HepG2 (cell line): ENCODE measurements around the gene ZFP3. TPM values are rescaled to one million over a fixed set of nuclear protein-coding genes. Genes with fewer than 3 reads are reported as not detected.

Experiments used
- ATAC-seq: fragments of 200-7000 bp; cut with Tn5 transposase; 3 replicates; pipeline ENCODE4 v1.9.1; 2020; ENCODE audit warnings: mild to moderate bottlenecking, moderate library complexity
- BruUV-seq: library from RNA; stranded (reverse); fragments of 400-500 nt; replicated peaks from 2 replicates; lab custom pipeline; 2021; lab: Mats Ljungman, UMichigan
- CTCF ChIA-PET: fragments of 300-600 bp; formaldehyde crosslinking; extraction: SDS; loops from one replicate; lab custom pipeline; 2021; ENCODE audit warnings: low total read pairs, inconsistent platforms, low intra/inter-chr PET ratio; lab: Yijun Ruan, JAX
- POLR2A ChIA-PET: fragments of 350-600 bp; sonication (Branson Sonifier 250); formaldehyde crosslinking; loops from one replicate; lab custom pipeline; 2020; ENCODE audit warnings: antibody characterized with exemption, inconsistent platforms; lab: Yijun Ruan, JAX
- DNase-seq: peaks from one replicate; pipeline ENCODE4 v3.0.0-alpha.2; 2015; ENCODE audit warnings: low spot score
- FAIRE-seq: peaks from 3 replicates; lab custom pipeline; 2011; peaks lifted over from hg19 to GRCh38; lab: Jason Lieb, UNC
- H2AFZ ChIP-seq: one replicate; pipeline ENCODE4 v1.6.1; 2011; ENCODE audit warnings: low read length, inconsistent platforms
- H3K27ac ChIP-seq: fragments of 300-600 bp; 3 replicates; pipeline ENCODE4 v1.8.0; 2011; ENCODE audit warnings: mixed run types, mild to moderate bottlenecking, mixed read lengths, low read length, inconsistent platforms; ENCODE audit not compliant: insufficient read depth; ENCODE audit errors: extremely low read length
- H3K27me3 ChIP-seq, 2 experiments: fragments of 200-600 bp in 1 of 2; 2 replicates in 1 of 2; 3 replicates in 1 of 2; pipeline versions ENCODE4 v1.6.0 to v1.8.0; 2011; ENCODE audit warnings: low read length in 2 of 2, mild to moderate bottlenecking in 2 of 2, moderate library complexity in 2 of 2, inconsistent platforms in 1 of 2; ENCODE audit not compliant: insufficient read depth in 2 of 2, control insufficient read depth in 1 of 2
- H3K36me3 ChIP-seq, 2 experiments: fragments of 200-600 bp in 1 of 2; replicated peaks in 1 of 2; 2 replicates in 1 of 2; 3 replicates in 1 of 2; pipeline versions ENCODE4 v1.5.1 to v1.8.0; 2011; ENCODE audit warnings: low read length in 2 of 2, inconsistent platforms in 1 of 2; ENCODE audit not compliant: insufficient read depth in 2 of 2, control insufficient read depth in 1 of 2
- H3K4me1 ChIP-seq: 2 replicates; pipeline ENCODE4 v1.5.1; 2012; ENCODE audit warnings: low read length, inconsistent platforms; ENCODE audit not compliant: insufficient read depth
- H3K4me2 ChIP-seq: 2 replicates; pipeline ENCODE4 v1.6.0; 2011; ENCODE audit warnings: low read depth, low read length, inconsistent platforms
- H3K4me3 ChIP-seq, 3 experiments: fragments of 200-600 bp in 1 of 3; sonication (generic), shearing (Covaris generic) in 1 of 3; replicated peaks in 1 of 3; 2 replicates each; pipeline ENCODE4 v1.5.1; 2011 to 2016; ENCODE audit warnings: low read length in 3 of 3, inconsistent platforms in 2 of 3, low read depth in 2 of 3, mild to moderate bottlenecking in 2 of 3, control low read depth in 1 of 3, mixed read lengths in 1 of 3; ENCODE audit not compliant: insufficient read depth in 1 of 3
- H3K79me2 ChIP-seq: one replicate; pipeline ENCODE4 v1.6.1; 2011; ENCODE audit warnings: low read length, inconsistent platforms; ENCODE audit not compliant: insufficient read depth
- H3K9ac ChIP-seq: 2 replicates; pipeline ENCODE4 v1.6.0; 2011; ENCODE audit warnings: mild to moderate bottlenecking, low read depth, low read length, inconsistent platforms; ENCODE audit not compliant: insufficient read depth
- H3K9me3 ChIP-seq: 2 replicates; pipeline ENCODE4 v1.5.1; 2012; ENCODE audit warnings: mild to moderate bottlenecking, low read length
- H4K20me1 ChIP-seq: 2 replicates; pipeline ENCODE4 v1.6.0; 2011; ENCODE audit warnings: inconsistent platforms, mild to moderate bottlenecking, low read length, moderate library complexity; ENCODE audit not compliant: insufficient read depth
- GABPA ChIP-seq, 2 experiments: IDR thresholded peaks; 2 replicates each; pipeline ENCODE4 v1.6.1; 2011 to 2016; ENCODE audit warnings: low read depth in 2 of 2, low read length in 1 of 2, missing biosample characterization in 1 of 2, missing genetic modification characterization in 1 of 2
- IKZF5 ChIP-seq: IDR thresholded peaks from 2 replicates; pipeline ENCODE4 v1.6.1; 2018; ENCODE audit warnings: missing genetic modification reagents, mild to moderate bottlenecking, missing compliant biosample characterization
- MTERF4 ChIP-seq: sonication (generic); formaldehyde crosslinking; IDR thresholded peaks from 2 replicates; pipeline ENCODE4 v1.8.0; 2023; ENCODE audit warnings: mild to moderate bottlenecking, missing genetic modification reagents
- SIX4 ChIP-seq: sonication (generic); formaldehyde crosslinking; IDR thresholded peaks from 2 replicates; pipeline ENCODE4 v1.4.0; 2020; ENCODE audit warnings: missing genetic modification reagents
- TOE1 ChIP-seq: sonication (generic); formaldehyde crosslinking; IDR thresholded peaks from 2 replicates; pipeline ENCODE4 v1.4.0; 2020; ENCODE audit warnings: mild to moderate bottlenecking, missing genetic modification reagents
- ZNF274 ChIP-seq: sonication (generic); formaldehyde crosslinking; IDR thresholded peaks from 2 replicates; pipeline ENCODE4 v1.5.1; 2020; ENCODE audit warnings: mild to moderate bottlenecking, missing genetic modification reagents
- ZNF350 ChIP-seq: sonication (generic); formaldehyde crosslinking; IDR thresholded peaks from 2 replicates; pipeline ENCODE4 v1.4.0; 2020; ENCODE audit warnings: mild to moderate bottlenecking, low read depth, missing genetic modification reagents, borderline replicate concordance
- WGBS: methylation state at CpG from one replicate; pipeline ENCODE4 v1.1.6; 2017; ENCODE audit warnings: low lambda C conversion rate; 5-methylcytosine and 5-hydroxymethylcytosine counted together
- in situ Hi-C: cut with HindIII; loops from 2 replicates; pipeline ENCODE4 v1.10.0; 2017; ENCODE audit warnings: low pct_unique_long_range_greater_than_20kb; ENCODE audit not compliant: extremely low pct_ligation_motif_present
- intact Hi-C: fragments of 100-400 bp; cut with micrococcal nuclease; formaldehyde crosslinking; loops from one replicate; pipeline ENCODE4 v1.10.0; 2022; ENCODE audit not compliant: unreplicated experiment
- polyA plus RNA-seq, 8 experiments: library from polyadenylated mRNA; depleted of rRNA in 3 of 8; stranded (reverse) in 7 of 8; unstranded in 1 of 8; fragments of >200 nt; fragmentation: Illumina TruSeq in 4 of 8; extraction: Trizol in 4 of 8; gene quantifications; 2 replicates each; pipeline versions ENCODE4 v1.2.1 to v1.2.3, GENCODE V29; 2011 to 2016; ENCODE audit warnings: low read depth in 4 of 8, missing spikeins in 1 of 8, mixed read lengths in 1 of 8; ENCODE audit not compliant: insufficient read depth in 1 of 8
- total RNA-seq, 5 experiments: library from RNA; depleted of rRNA; stranded (reverse); fragments of >200 nt; fragmentation: Illumina TruSeq; extraction: Trizol; gene quantifications; 2 replicates each; pipeline ENCODE4 v1.2.3, GENCODE V29; 2016; ENCODE audit warnings: low read depth in 1 of 5

Gene ZFP3
- total and polyA plus RNA-seq, 2 of the 13 experiments (the other 11 are each of a cell fraction or from before 2014, with no cell fraction given) = not detected

DNA sequence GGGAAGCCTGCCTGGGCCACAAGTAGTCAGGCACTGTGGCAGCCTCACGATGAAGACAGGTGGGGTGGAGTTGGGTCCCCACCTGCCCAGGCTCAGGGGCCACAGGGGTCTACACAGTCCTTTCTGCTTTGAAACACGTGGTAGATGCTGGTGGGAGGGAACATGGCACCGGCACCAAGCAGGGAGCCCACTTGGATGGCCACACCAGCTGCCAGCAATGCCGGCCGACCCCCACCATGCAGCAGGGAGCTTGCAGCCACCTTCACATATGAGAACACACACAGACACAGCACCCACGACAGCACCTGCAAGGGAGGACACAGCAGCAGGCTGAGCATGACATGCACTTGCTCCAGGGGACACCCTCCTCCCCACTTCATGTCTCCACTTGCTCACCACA lies 45.4 kb upstream of the ZFP3 start:
- CTCF ChIA-PET = no interaction called here

More for the DNA sequence above, 45.4 kb upstream of the ZFP3 start:
- no peaks in the 10 kb centered on the region for H3K9me3 ChIP-seq
- H3K4me1 ChIP-seq = peaks cover 25% of the 10 kb centered on the region
- no peaks in the 10 kb centered on the region for H3K79me2 ChIP-seq
- no peak for TF ChIP-seq TOE1 (CRISPR knock-in tag)
- TF ChIP-seq SIX4 (CRISPR knock-in tag) = no peak
- TF ChIP-seq ZNF350 = no peak
- TF ChIP-seq IKZF5 (CRISPR knock-in tag) = no peak
- no peak for TF ChIP-seq GABPA (IDR thresholded peaks at IDR 0.05; ENCODE audit: low read depth, low read length)
- TF ChIP-seq GABPA (CRISPR knock-in tag; IDR thresholded peaks at IDR 0.05; ENCODE audit: low read depth) = no peak
- no peak for TF ChIP-seq ZNF274
- TF ChIP-seq MTERF4 (CRISPR knock-in tag) = no peak
- H2AFZ ChIP-seq = no peak overlapping the region
- H3K9ac ChIP-seq = no peak overlapping the region
- POLR2A ChIA-PET = no interaction called here
- intact Hi-C loops (no loop called here), in situ Hi-C loops (no loop called here)
- FAIRE-seq = no peak
- peaks cover 2 to 23% of the 10 kb centered on the region in 2 experiments; a peak in 3 of 5 replicates for H3K27me3 ChIP-seq
- H3K4me2 ChIP-seq = no peak overlapping the region
- H3K36me3 ChIP-seq = no peaks in the 10 kb centered on the region
- no peak for DNase-seq
- BruUV-seq = no TSS peak
- no peaks in the 10 kb centered on the region for H4K20me1 ChIP-seq
- H3K27ac ChIP-seq = no peak overlapping the region
- H3K4me3 ChIP-seq = no peak overlapping the region
- ATAC-seq = no peak; the same call in 2 of the 3 replicates
- WGBS = 54% methylated on average over 6 of the region's 6 CpGs
